Activated T-cell treated with anti-CD3 and anti-CD28 coated beads for 24 hours (primary cell): ENCODE measurements around the gene CUEDC2.

Source experiments
- DNase-seq: peaks from one replicate; pipeline ENCODE4 v3.0.0-alpha.2; 2020; ENCODE audit warnings: low read depth

The CUEDC2 gene

GRCh38 chr10:102396730-102397151, 35.6 kb downstream of the CUEDC2 start:
- no peak for DNase-seq

- DNase-seq: no peak
Measured at GRCh38 chr10:102396317-102396650, 36.1 kb downstream of the CUEDC2 start.

GRCh38 chr10:102395400-102396316, 36.7 kb downstream of the CUEDC2 start, which contains the start of gene NFKB2:
Gene NFKB2 (plus strand): TSS chr10:102395705. CDS start chr10:102395960, 255 bp downstream.
- peak; percentile 91 for DNase-seq

- DNase-seq: peak; percentile 40
Measured at GRCh38 chr10:102394801-102395399, 37.5 kb downstream of the CUEDC2 start.

GRCh38 chr10:102394079-102394800, 38.1 kb downstream of the CUEDC2 start:
- DNase-seq: peak; percentile 98

GRCh38 chr10:102393411-102394078, 38.8 kb downstream of the CUEDC2 start:
- DNase-seq: no peak

GRCh38 chr10:102392306-102392705, 40.1 kb downstream of the CUEDC2 start:
- no peak for DNase-seq

GRCh38 chr10:102389894-102390293, 42.5 kb downstream of the CUEDC2 start:
- no peak for DNase-seq

GRCh38 chr10:102384606-102385429, 47.6 kb downstream of the CUEDC2 start:
- no peak for DNase-seq

- no peak for DNase-seq
Measured at GRCh38 chr10:102384053-102384452, 48.3 kb downstream of the CUEDC2 start.

- DNase-seq: no peak
Measured at GRCh38 chr10:102382871-102383270, 49.5 kb downstream of the CUEDC2 start.

- no peak for DNase-seq
Measured at GRCh38 chr10:102381983-102382382, 50.4 kb downstream of the CUEDC2 start.

GRCh38 chr10:102379383-102379782, 53.0 kb downstream of the CUEDC2 start:
- DNase-seq: no peak

- no peak for DNase-seq
Measured at GRCh38 chr10:102376901-102377300, 55.5 kb downstream of the CUEDC2 start.

- DNase-seq: no peak
Measured at GRCh38 chr10:102375867-102376266, 56.5 kb downstream of the CUEDC2 start.

- DNase-seq: no peak
Measured at GRCh38 chr10:102375250-102375649, 57.1 kb downstream of the CUEDC2 start.
